GM12878 (cell line): ENCODE results near the gene ZSCAN10. TPM values are rescaled to one million over a fixed set of nuclear protein-coding genes. Genes with fewer than 3 reads are reported as not detected.

Experiments used
- ATAC-seq: fragments of 200-7000 bp; cut with Tn5 transposase; 3 replicates; pipeline ENCODE4 v1.9.1; 2020; ENCODE audit warnings: mild to moderate bottlenecking, moderate library complexity
- BruUV-seq: library from RNA; stranded (reverse); fragments of 400-500 nt; replicated peaks from 2 replicates; lab custom pipeline; 2021; lab: Mats Ljungman, UMichigan
- CTCF ChIA-PET: fragments of 300-600 bp; sonication (Branson Sonifier 250); formaldehyde crosslinking; extraction: SDS; loops from one replicate; lab custom pipeline; 2021; ENCODE audit warnings: inconsistent platforms; lab: Yijun Ruan, JAX
- POLR2A ChIA-PET: fragments of 350-600 bp; formaldehyde crosslinking; extraction: SDS; loops from one replicate; lab custom pipeline; 2021; ENCODE audit warnings: inconsistent platforms; lab: Charles Lee
- RAD21 ChIA-PET: fragments of 300-600 bp; sonication (Branson Sonifier 250); formaldehyde crosslinking; loops from one replicate; lab custom pipeline; 2023; ENCODE audit warnings: antibody characterized with exemption; ENCODE audit not compliant: unreplicated experiment; lab: Charles Lee
- SMC1A ChIA-PET: fragments of 300-600 bp; sonication (Branson Sonifier 250); formaldehyde crosslinking; loops from one replicate; lab custom pipeline; 2023; ENCODE audit not compliant: unreplicated experiment, uncharacterized antibody; lab: Charles Lee
- DNase-seq: peaks from one replicate; pipeline ENCODE4 v3.0.0-alpha.2; 2011; ENCODE audit warnings: low read depth, low spot score
- FAIRE-seq: peaks from 3 replicates; lab custom pipeline; 2011; peaks lifted over from hg19 to GRCh38; lab: Jason Lieb, UNC
- H2AFZ ChIP-seq: 2 replicates; pipeline ENCODE4 v1.6.0; 2011; ENCODE audit warnings: low read depth, low read length, control low read depth; ENCODE audit not compliant: control insufficient read depth
- H3K27ac ChIP-seq: 2 replicates; pipeline ENCODE4 v1.5.1; 2011; ENCODE audit warnings: control low read depth; ENCODE audit not compliant: control insufficient read depth, insufficient read depth
- H3K27me3 ChIP-seq, 2 experiments: replicated peaks in 1 of 2; 2 replicates each; pipeline versions ENCODE4 v1.6.0 to v1.6.1; 2011; ENCODE audit warnings: low read length in 1 of 2; ENCODE audit not compliant: control insufficient read depth in 2 of 2, insufficient read depth in 2 of 2
- H3K36me3 ChIP-seq, 2 experiments: 2 replicates each; pipeline ENCODE4 v1.5.1; 2011; ENCODE audit warnings: low read length in 1 of 2; ENCODE audit not compliant: control insufficient read depth in 2 of 2, insufficient read depth in 2 of 2
- H3K4me1 ChIP-seq: 2 replicates; pipeline ENCODE4 v1.6.1; 2011; ENCODE audit warnings: mild to moderate bottlenecking, low read length, moderate library complexity, mixed read lengths; ENCODE audit not compliant: control insufficient read depth, insufficient read depth
- H3K4me2 ChIP-seq: 2 replicates; pipeline ENCODE4 v1.6.0; 2011; ENCODE audit warnings: control low read depth; ENCODE audit not compliant: control insufficient read depth, insufficient read depth
- H3K4me3 ChIP-seq: fragments of 200-600 bp; sonication (generic); 2 replicates; pipeline ENCODE4 v1.5.1; 2016
- H3K79me2 ChIP-seq: 2 replicates; pipeline ENCODE4 v1.6.0; 2011; ENCODE audit warnings: low read length; ENCODE audit not compliant: control insufficient read depth, insufficient read depth
- H3K9ac ChIP-seq: 2 replicates; pipeline ENCODE4 v1.8.0; 2011; ENCODE audit warnings: low read length, control low read depth, mixed read lengths; ENCODE audit not compliant: control insufficient read depth, insufficient read depth
- H3K9me3 ChIP-seq: replicated peaks from 3 replicates; pipeline ENCODE4 v1.5.1; 2011; ENCODE audit warnings: mild to moderate bottlenecking, low read length; ENCODE audit not compliant: control insufficient read depth, insufficient read depth
- H4K20me1 ChIP-seq: 2 replicates; pipeline ENCODE4 v1.6.0; 2011; ENCODE audit not compliant: control insufficient read depth, insufficient read depth
- BRCA1 ChIP-seq: IDR thresholded peaks from 2 replicates; pipeline ENCODE4 v1.6.1; 2011; ENCODE audit warnings: low read depth, low read length, improper control_type of control experiment
- CEBPB ChIP-seq, 2 experiments: fragments of 150-350 bp in 1 of 2; IDR thresholded peaks; 2 replicates each; pipeline ENCODE4 v1.6.1; 2012 to 2014; ENCODE audit warnings: low read depth in 2 of 2, low read length in 2 of 2, borderline replicate concordance in 1 of 2, inconsistent platforms in 1 of 2
- EED ChIP-seq: sonication (generic); IDR thresholded peaks from 2 replicates; pipeline ENCODE4 v1.6.1; 2016; ENCODE audit warnings: antibody characterized with exemption, low read depth
- GABPA ChIP-seq: IDR thresholded peaks from 2 replicates; pipeline ENCODE4 v1.6.1; 2014; ENCODE audit warnings: antibody characterized with exemption, low read depth, mild to moderate bottlenecking, inconsistent platforms
- HCFC1 ChIP-seq: fragments of 150-350 bp; IDR thresholded peaks from 2 replicates; pipeline ENCODE4 v1.6.1; 2014; ENCODE audit warnings: low read length
- HDAC6 ChIP-seq: fragments of 200-600 bp; sonication (generic); IDR thresholded peaks from one replicate; pipeline ENCODE4 v1.8.0; 2017; ENCODE audit warnings: antibody characterized with exemption; ENCODE audit not compliant: unreplicated experiment
- IKZF2 ChIP-seq, 2 experiments: fragments of 450-650 bp; IDR thresholded peaks; 2 replicates each; pipeline ENCODE4 v1.6.1; 2017; ENCODE audit warnings: mild to moderate bottlenecking in 2 of 2, moderate library complexity in 2 of 2
- LARP7 ChIP-seq: fragments of 450-650 bp; IDR thresholded peaks from 2 replicates; pipeline ENCODE4 v1.6.1; 2017; ENCODE audit warnings: mild to moderate bottlenecking
- PAX5 ChIP-seq: IDR thresholded peaks from 2 replicates; pipeline ENCODE4 v1.6.1; 2011; ENCODE audit warnings: low read depth, low read length, borderline replicate concordance
- RAD51 ChIP-seq: fragments of 450-650 bp; IDR thresholded peaks from 2 replicates; pipeline ENCODE4 v1.6.1; 2016; ENCODE audit warnings: moderate library complexity, mild to moderate bottlenecking, inconsistent platforms
- SIN3A ChIP-seq: IDR thresholded peaks from 2 replicates; pipeline ENCODE4 v1.6.1; 2012; ENCODE audit warnings: low read depth, low read length, improper control_type of control experiment
- TARDBP ChIP-seq: IDR thresholded peaks from 2 replicates; pipeline ENCODE4 v1.6.1; 2016; ENCODE audit warnings: borderline replicate concordance
- TCF3 ChIP-seq: IDR thresholded peaks from 2 replicates; pipeline ENCODE4 v1.6.1; 2012; ENCODE audit warnings: low read depth, mild to moderate bottlenecking, low read length, borderline replicate concordance; ENCODE audit not compliant: insufficient read depth
- TCF7 ChIP-seq: IDR thresholded peaks from 2 replicates; pipeline ENCODE4 v1.6.1; 2014; ENCODE audit warnings: antibody characterized with exemption, borderline replicate concordance
- WGBS: methylation state at CpG from one replicate; pipeline ENCODE4 v1.1.6; 2016; ENCODE audit warnings: low lambda C conversion rate; ENCODE audit not compliant: insufficient replicate concordance, insufficient coverage; ENCODE audit errors: missing lambda C conversion rate; 5-methylcytosine and 5-hydroxymethylcytosine counted together
- in situ Hi-C: fragments of 300-500 bp; cut with MboI; formaldehyde crosslinking; loops from 9 replicates; pipeline ENCODE4 v1.14.3; 2018; ENCODE audit warnings: mixed read lengths
- intact Hi-C: fragments of 100-400 bp; cut with micrococcal nuclease; formaldehyde crosslinking; loops from one replicate; pipeline ENCODE4 v1.14.2; 2022; ENCODE audit not compliant: unreplicated experiment
- polyA plus RNA-seq, 11 experiments: library from polyadenylated mRNA; depleted of rRNA in 4 of 11; unstranded in 6 of 11; stranded (reverse) in 5 of 11; fragments of >200 nt; fragmentation: Nextera tagmentation in 4 of 11; fragmentation: Illumina TruSeq in 1 of 11; extraction: Ambion mirVana in 4 of 11; extraction: Trizol in 1 of 11; gene quantifications; 1 replicate in 1 of 11; 2 replicates in 10 of 11; pipeline versions ENCODE4 v1.2.1 to v1.2.3, GENCODE V29; 2011 to 2016; ENCODE audit warnings: inconsistent platforms in 2 of 11, missing spikeins in 2 of 11, low read depth in 1 of 11
- total RNA-seq, 4 experiments: library from RNA; depleted of rRNA in 3 of 4; stranded (reverse); fragments of >200 nt in 3 of 4; fragmentation: Illumina TruSeq in 1 of 4; extraction: Trizol in 1 of 4; gene quantifications; 2 replicates each; pipeline versions ENCODE4 v1.2.1 to v1.2.3, GENCODE V29; 2013 to 2021
- TF ChIP-seq, protein P1 (sequence below): fragments of 450-650 bp; IDR thresholded peaks from 2 replicates; pipeline ENCODE4 v1.6.1; 2017; ENCODE audit warnings: low read depth, mild to moderate bottlenecking, moderate library complexity
- TF ChIP-seq, protein P2 (sequence below): fragments of 450-650 bp; IDR thresholded peaks from 2 replicates; pipeline ENCODE4 v1.6.1; 2014; ENCODE audit warnings: mild to moderate bottlenecking
- TF ChIP-seq, protein P3 (sequence below): IDR thresholded peaks from 2 replicates; pipeline ENCODE4 v1.6.1; 2012; ENCODE audit warnings: low read depth, low read length, improper control_type of control experiment

The ZSCAN10 gene
- total and polyA plus RNA-seq, 10 of the 15 experiments (the other 5 are each of a cell fraction or from before 2014, with no cell fraction given) = 0.06 to 0.33 TPM; not detected in 8

DNA sequence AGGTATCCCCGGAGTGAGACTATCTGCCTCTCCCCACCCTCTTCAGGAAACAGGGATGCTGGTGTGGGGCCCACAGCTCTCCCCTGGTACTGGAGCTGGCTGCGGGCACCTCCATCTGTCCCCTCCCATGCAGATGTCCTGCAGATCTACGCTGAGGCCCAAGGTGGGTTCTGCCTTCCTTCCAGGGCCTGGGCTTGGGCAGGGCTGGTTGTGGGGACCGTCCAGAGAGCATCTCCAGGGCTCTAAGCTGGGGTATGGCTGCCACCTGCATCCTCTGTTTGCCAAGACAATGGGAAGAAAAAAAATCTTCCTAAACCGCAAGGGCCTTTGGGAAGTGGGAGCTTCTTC is 48.6 kb upstream of the ZSCAN10 start:
- WGBS = 57% methylated on average over 5 of the region's 5 CpGs
- intact Hi-C loops = no loop called here
- CTCF ChIA-PET = interaction anchor here (0.6 to 3.1 kb wide), 3 partner anchors 12 to 120 kb away, joined by 3 to 13 read pairs (median 3); no protein-coding TSS in a partner anchor
- Histone ChIP-seq H3K4me1 (peaks cover 3% of the 10 kb centered on the region; the same call in 1 of the 2 replicates), H3K9ac (no peak overlapping the region), H3K4me2 (no peak overlapping the region), H3K27ac (no peak overlapping the region), H3K36me3 (no peaks in the 10 kb centered on the region), H2AFZ (no peak overlapping the region), H3K27me3 (no peaks in the 10 kb centered on the region), H3K9me3 (no peaks in the 10 kb centered on the region; the same call in 2 of the 3 replicates), H4K20me1 (no peaks in the 10 kb centered on the region), H3K79me2 (no peaks in the 10 kb centered on the region), H3K4me3 (no peak overlapping the region)
- ATAC-seq (no peak), DNase-seq (no peak), FAIRE-seq (no peak)
- SMC1A ChIA-PET = interaction anchor here (0.9 to 1.5 kb wide), 2 partner anchors 11 to 18 kb away, joined by 4 to 5 read pairs; no protein-coding TSS in a partner anchor
- POLR2A ChIA-PET = interaction anchor here (1.4 kb wide), 1 partner anchor 10 kb away, joined by 4 read pairs; no protein-coding TSS in a partner anchor
- RAD21 ChIA-PET = interaction anchor here (1.2 kb wide), 1 partner anchor 12 kb away, joined by 3 read pairs; no protein-coding TSS in a partner anchor
- in situ Hi-C loops = no loop called here
- no TSS peak for BruUV-seq
- TF ChIP-seq, protein P1, sequence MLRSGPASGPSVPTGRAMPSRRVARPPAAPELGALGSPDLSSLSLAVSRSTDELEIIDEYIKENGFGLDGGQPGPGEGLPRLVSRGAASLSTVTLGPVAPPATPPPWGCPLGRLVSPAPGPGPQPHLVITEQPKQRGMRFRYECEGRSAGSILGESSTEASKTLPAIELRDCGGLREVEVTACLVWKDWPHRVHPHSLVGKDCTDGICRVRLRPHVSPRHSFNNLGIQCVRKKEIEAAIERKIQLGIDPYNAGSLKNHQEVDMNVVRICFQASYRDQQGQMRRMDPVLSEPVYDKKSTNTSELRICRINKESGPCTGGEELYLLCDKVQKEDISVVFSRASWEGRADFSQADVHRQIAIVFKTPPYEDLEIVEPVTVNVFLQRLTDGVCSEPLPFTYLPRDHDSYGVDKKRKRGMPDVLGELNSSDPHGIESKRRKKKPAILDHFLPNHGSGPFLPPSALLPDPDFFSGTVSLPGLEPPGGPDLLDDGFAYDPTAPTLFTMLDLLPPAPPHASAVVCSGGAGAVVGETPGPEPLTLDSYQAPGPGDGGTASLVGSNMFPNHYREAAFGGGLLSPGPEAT = no peak
- TF ChIP-seq, protein P2, sequence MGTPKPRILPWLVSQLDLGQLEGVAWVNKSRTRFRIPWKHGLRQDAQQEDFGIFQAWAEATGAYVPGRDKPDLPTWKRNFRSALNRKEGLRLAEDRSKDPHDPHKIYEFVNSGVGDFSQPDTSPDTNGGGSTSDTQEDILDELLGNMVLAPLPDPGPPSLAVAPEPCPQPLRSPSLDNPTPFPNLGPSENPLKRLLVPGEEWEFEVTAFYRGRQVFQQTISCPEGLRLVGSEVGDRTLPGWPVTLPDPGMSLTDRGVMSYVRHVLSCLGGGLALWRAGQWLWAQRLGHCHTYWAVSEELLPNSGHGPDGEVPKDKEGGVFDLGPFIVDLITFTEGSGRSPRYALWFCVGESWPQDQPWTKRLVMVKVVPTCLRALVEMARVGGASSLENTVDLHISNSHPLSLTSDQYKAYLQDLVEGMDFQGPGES = no peak
- no peak for TF ChIP-seq HCFC1
- no peak for TF ChIP-seq GABPA
- no peak for TF ChIP-seq PAX5
- no peak for TF ChIP-seq LARP7
- TF ChIP-seq IKZF2 (IDR thresholded peaks at IDR 0.05) = no peak
- TF ChIP-seq TCF3 = no peak
- TF ChIP-seq EED = no peak
- TF ChIP-seq BRCA1 = no peak
- TF ChIP-seq SIN3A = no peak
- no peak for TF ChIP-seq TARDBP
- no peak for TF ChIP-seq TCF7
- TF ChIP-seq HDAC6 = no peak
- no peak for TF ChIP-seq RAD51
- no peak for TF ChIP-seq CEBPB (IDR thresholded peaks at IDR 0.05; ENCODE audit: borderline replicate concordance in 1 of 2, low read depth in 2 of 2, low read length in 2 of 2)
- TF ChIP-seq, protein P3, sequence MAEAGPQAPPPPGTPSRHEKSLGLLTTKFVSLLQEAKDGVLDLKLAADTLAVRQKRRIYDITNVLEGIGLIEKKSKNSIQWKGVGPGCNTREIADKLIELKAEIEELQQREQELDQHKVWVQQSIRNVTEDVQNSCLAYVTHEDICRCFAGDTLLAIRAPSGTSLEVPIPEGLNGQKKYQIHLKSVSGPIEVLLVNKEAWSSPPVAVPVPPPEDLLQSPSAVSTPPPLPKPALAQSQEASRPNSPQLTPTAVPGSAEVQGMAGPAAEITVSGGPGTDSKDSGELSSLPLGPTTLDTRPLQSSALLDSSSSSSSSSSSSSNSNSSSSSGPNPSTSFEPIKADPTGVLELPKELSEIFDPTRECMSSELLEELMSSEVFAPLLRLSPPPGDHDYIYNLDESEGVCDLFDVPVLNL = no peak
